Measurements from ENCODE around the gene PEX7. TPM values are rescaled to one million over a fixed set of nuclear protein-coding genes. Genes with fewer than 3 reads are reported as not detected.

Gene PEX7
- total and polyA plus RNA-seq, 10 of the 15 experiments (the other 5 are each of a cell fraction or from before 2014, with no cell fraction given), result 0.58 to 12.4 (median 8.8) TPM

DNA sequence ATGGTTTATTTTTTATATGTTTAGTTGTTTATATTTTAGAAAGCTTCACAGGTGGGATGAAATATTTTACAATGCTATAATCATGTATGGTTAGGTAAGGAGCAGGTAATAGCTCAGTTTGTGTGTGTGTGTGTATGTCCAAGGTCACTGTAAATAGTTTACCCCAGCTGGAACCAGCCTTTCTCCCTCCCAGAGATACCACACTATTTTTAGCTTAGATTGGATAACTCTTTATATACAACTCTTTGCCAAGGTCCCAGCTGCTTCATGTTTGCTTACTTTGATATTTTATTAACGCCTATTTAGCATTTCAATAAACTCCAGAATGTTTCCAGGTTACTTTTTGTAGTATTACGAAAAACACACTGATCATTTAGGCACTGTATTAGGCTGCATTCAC lies 1.8 kb upstream of the PEX7 start:
- ChIA-PET CTCF (interaction anchor here (1.4 kb wide), 1 partner anchor 176 kb away, joined by 9 read pairs; no protein-coding TSS in a partner anchor), RAD21 (ENCODE audit: unreplicated experiment) (no interaction called here), SMC1A (ENCODE audit: uncharacterized antibody, unreplicated experiment) (interaction anchor here (0.7 kb wide), 1 partner anchor 27 kb away, joined by 3 read pairs; no protein-coding TSS in a partner anchor), POLR2A (no interaction called here)
- no peak overlapping the region for H3K9ac ChIP-seq (ENCODE audit: control insufficient read depth, insufficient read depth, low read length)
- DNase-seq (ENCODE audit: low read depth, low spot score) (no peak), FAIRE-seq (no peak), ATAC-seq (no peak)
- no peak overlapping the region for H3K4me3 ChIP-seq
- no peak overlapping the region for H3K27ac ChIP-seq (ENCODE audit: control insufficient read depth, insufficient read depth)
- H3K4me2 ChIP-seq (ENCODE audit: control insufficient read depth, insufficient read depth), result no peak overlapping the region
- TF ChIP-seq CREM (IDR thresholded peaks at IDR 0.05; ENCODE audit: low read depth), result no peak
- no peak for TF ChIP-seq BMI1 (IDR thresholded peaks at IDR 0.05; ENCODE audit: borderline replicate concordance)
- no peak for TF ChIP-seq FOS (IDR thresholded peaks at IDR 0.05; ENCODE audit: borderline replicate concordance, extremely low read depth, insufficient read length)
- TF ChIP-seq ZNF622 (IDR thresholded peaks at IDR 0.05), result no peak
- TF ChIP-seq, protein P1, sequence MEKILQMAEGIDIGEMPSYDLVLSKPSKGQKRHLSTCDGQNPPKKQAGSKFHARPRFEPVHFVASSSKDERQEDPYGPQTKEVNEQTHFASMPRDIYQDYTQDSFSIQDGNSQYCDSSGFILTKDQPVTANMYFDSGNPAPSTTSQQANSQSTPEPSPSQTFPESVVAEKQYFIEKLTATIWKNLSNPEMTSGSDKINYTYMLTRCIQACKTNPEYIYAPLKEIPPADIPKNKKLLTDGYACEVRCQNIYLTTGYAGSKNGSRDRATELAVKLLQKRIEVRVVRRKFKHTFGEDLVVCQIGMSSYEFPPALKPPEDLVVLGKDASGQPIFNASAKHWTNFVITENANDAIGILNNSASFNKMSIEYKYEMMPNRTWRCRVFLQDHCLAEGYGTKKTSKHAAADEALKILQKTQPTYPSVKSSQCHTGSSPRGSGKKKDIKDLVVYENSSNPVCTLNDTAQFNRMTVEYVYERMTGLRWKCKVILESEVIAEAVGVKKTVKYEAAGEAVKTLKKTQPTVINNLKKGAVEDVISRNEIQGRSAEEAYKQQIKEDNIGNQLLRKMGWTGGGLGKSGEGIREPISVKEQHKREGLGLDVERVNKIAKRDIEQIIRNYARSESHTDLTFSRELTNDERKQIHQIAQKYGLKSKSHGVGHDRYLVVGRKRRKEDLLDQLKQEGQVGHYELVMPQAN (conservative IDR thresholded peaks at IDR 0.05), result no peak
- no peak for TF ChIP-seq NFYB (IDR thresholded peaks at IDR 0.05; ENCODE audit: insufficient read depth, low read depth, low read length)
- no peak for TF ChIP-seq POLR2A (IDR thresholded peaks at IDR 0.05; ENCODE audit: low read depth, low read length)
- whole genome bisulfite sequencing (ENCODE audit: insufficient coverage, insufficient replicate concordance, low lambda C conversion rate, missing lambda C conversion rate), result 63% methylated on average over 2 of the region's 2 CpGs
- in situ Hi-C loops (cut with MboI) (no loop called here), intact Hi-C loops (cut with micrococcal nuclease; ENCODE audit: unreplicated experiment) (no loop called here)
- H3K36me3 ChIP-seq (ENCODE audit: control insufficient read depth in 2 of 2, insufficient read depth in 2 of 2, low read length in 1 of 2), result no peaks in the 10 kb centered on the region
- BruUV-seq (replicated peaks), result no TSS peak
- no peak overlapping the region for H2AFZ ChIP-seq (ENCODE audit: control insufficient read depth, low read depth, low read length)
- no peaks in the 10 kb centered on the region for H3K27me3 ChIP-seq (replicated peaks in 1 of 2; ENCODE audit: control insufficient read depth in 2 of 2, insufficient read depth in 2 of 2, low read length in 1 of 2)
- H3K9me3 ChIP-seq (replicated peaks; ENCODE audit: control insufficient read depth, insufficient read depth, low read length), result no peaks in the 10 kb centered on the region
- no peaks in the 10 kb centered on the region for H4K20me1 ChIP-seq (ENCODE audit: control insufficient read depth, insufficient read depth)
- no peaks in the 10 kb centered on the region for H3K4me1 ChIP-seq (ENCODE audit: control insufficient read depth, insufficient read depth, low read length)
- peaks cover 5% of the 10 kb centered on the region for H3K79me2 ChIP-seq (ENCODE audit: control insufficient read depth, insufficient read depth, low read length)
